Measurements from ENCODE around the gene FXN.
"Not testable (repeated sequence)": the region's sequence is repeated elsewhere in the genome, so short reads cannot be mapped to it uniquely, and the experiment has no call there.

Gene FXN

GRCh38 chr9:69035438-69036308 lies at the start of gene FXN:
Gene FXN (plus strand): TSS chr9:69035752. CDS start chr9:69035783, 31 bp downstream.
- DNase-seq, result peak; percentile 90

GRCh38 chr9:68986949-68987348 lies 48.6 kb upstream of the FXN start:
- not testable (repeated sequence) for DNase-seq

- no peak for DNase-seq
These were observed 44.1 kb upstream of the FXN start for GRCh38 chr9:68991457-68991856.

GRCh38 chr9:68995776-68996175 lies 39.8 kb upstream of the FXN start:
- DNase-seq, result no peak

- no peak for DNase-seq
These were observed 39.1 kb upstream of the FXN start for GRCh38 chr9:68996462-68996861.

- DNase-seq, result no peak
These were observed 37.9 kb upstream of the FXN start for GRCh38 chr9:68997666-68998065.

GRCh38 chr9:68998385-68998784 lies 37.2 kb upstream of the FXN start:
- DNase-seq, result no peak

GRCh38 chr9:68998812-68999211 lies 36.7 kb upstream of the FXN start:
- no peak for DNase-seq

- peak; percentile 51 for DNase-seq
These were observed 36.0 kb upstream of the FXN start for GRCh38 chr9:68999393-69000105.

GRCh38 chr9:69001921-69002320 lies 33.6 kb upstream of the FXN start:
- no peak for DNase-seq

GRCh38 chr9:69003051-69003450 lies 32.5 kb upstream of the FXN start:
- no peak for DNase-seq

- DNase-seq, result no peak
These were observed 30.7 kb upstream of the FXN start for GRCh38 chr9:69004836-69005235.

- DNase-seq, result no peak
These were observed 25.8 kb upstream of the FXN start for GRCh38 chr9:69009708-69010107.

GRCh38 chr9:69012696-69013381 lies 22.7 kb upstream of the FXN start:
- DNase-seq, result no peak

- no peak for DNase-seq
These were observed 22.2 kb upstream of the FXN start for GRCh38 chr9:69013382-69013727.

GRCh38 chr9:69014013-69014412 lies 21.5 kb upstream of the FXN start, which contains the start of gene PRKACG:
Gene PRKACG (minus strand): TSS chr9:69014113. CDS start chr9:69014092, 21 bp downstream.
- DNase-seq, result no peak

- no peak for DNase-seq
These were observed 19.1 kb upstream of the FXN start for GRCh38 chr9:69016191-69017096.

GRCh38 chr9:69018737-69019136 lies 16.8 kb upstream of the FXN start:
- no peak for DNase-seq

GRCh38 chr9:69019808-69020207 lies 15.7 kb upstream of the FXN start:
- DNase-seq, result no peak

GRCh38 chr9:69020301-69021145 lies 15.0 kb upstream of the FXN start:
- no peak for DNase-seq

- no peak for DNase-seq
These were observed 11.9 kb upstream of the FXN start for GRCh38 chr9:69023650-69024049.

Measured in left hindlimb (tissue), 1 donor.